IMR-90 (cell line): ENCODE measurements around the gene KCNIP1. TPM values are rescaled to one million over a fixed set of nuclear protein-coding genes. Genes with fewer than 3 reads are reported as not detected.

Experiments used
- ATAC-seq: fragments of 200-7000 bp; cut with Tn5 transposase; 2 replicates; pipeline ENCODE4 v1.9.1; 2020; ENCODE audit warnings: low read depth, mild to moderate bottlenecking, moderate library complexity
- BruUV-seq: library from RNA; stranded (reverse); fragments of 400-500 nt; replicated peaks from 2 replicates; lab custom pipeline; 2021; lab: Mats Ljungman, UMichigan
- CTCF ChIA-PET: fragments of 300-600 bp; formaldehyde crosslinking; extraction: SDS; loops from one replicate; lab custom pipeline; 2021; ENCODE audit warnings: antibody characterized with exemption; lab: Yijun Ruan, JAX
- POLR2A ChIA-PET: fragments of 300-600 bp; sonication (Branson Sonifier 250); formaldehyde crosslinking; loops from one replicate; lab custom pipeline; 2022; ENCODE audit warnings: antibody characterized with exemption; ENCODE audit not compliant: unreplicated experiment; lab: Charles Lee
- DNase-seq: peaks from one replicate; pipeline ENCODE4 v3.0.0; 2013
- H2AFZ ChIP-seq: replicated peaks from 2 replicates; pipeline ENCODE3; 2013; ENCODE audit warnings: low read length, mild to moderate bottlenecking; ENCODE audit not compliant: poor library complexity
- H2AK5ac ChIP-seq: 2 replicates; pipeline ENCODE4 v1.6.1; 2013; ENCODE audit warnings: low read depth, low read length, inconsistent platforms
- H2AK9ac ChIP-seq: replicated peaks from 2 replicates; pipeline ENCODE3; 2013; ENCODE audit warnings: mild to moderate bottlenecking, low read depth, low read length, moderate library complexity; ENCODE audit not compliant: poor library complexity
- H2BK120ac ChIP-seq: 2 replicates; pipeline ENCODE4 v1.6.1; 2013; ENCODE audit warnings: low read depth, low read length, inconsistent platforms
- H2BK15ac ChIP-seq: 3 replicates; pipeline ENCODE4 v1.6.1; 2013; ENCODE audit warnings: low read depth, low read length, inconsistent platforms
- H2BK20ac ChIP-seq: 2 replicates; pipeline ENCODE4 v1.6.1; 2013; ENCODE audit warnings: low read depth, mild to moderate bottlenecking, inconsistent platforms, low read length, moderate library complexity
- H2BK5ac ChIP-seq: 2 replicates; pipeline ENCODE4 v1.6.1; 2013; ENCODE audit warnings: mild to moderate bottlenecking, low read depth, low read length, inconsistent platforms; ENCODE audit not compliant: poor library complexity, severe bottlenecking
- H3K14ac ChIP-seq: replicated peaks from 2 replicates; pipeline ENCODE4 v1.6.1; 2013; ENCODE audit warnings: low read depth, low read length, inconsistent platforms
- H3K18ac ChIP-seq: 2 replicates; pipeline ENCODE4 v1.6.1; 2013; ENCODE audit warnings: low read depth, low read length, control low read depth
- H3K23ac ChIP-seq: 2 replicates; pipeline ENCODE4 v1.6.1; 2013; ENCODE audit warnings: low read depth, low read length, inconsistent platforms
- H3K27ac ChIP-seq: 2 replicates; pipeline ENCODE4 v1.5.1; 2013; ENCODE audit warnings: mild to moderate bottlenecking, control low read depth, low read length; ENCODE audit not compliant: insufficient read depth
- H3K27me3 ChIP-seq: 2 replicates; pipeline ENCODE4 v1.6.1; 2013; ENCODE audit warnings: low read length; ENCODE audit not compliant: control insufficient read depth, insufficient read depth
- H3K36me3 ChIP-seq: 2 replicates; pipeline ENCODE4 v1.6.1; 2013; ENCODE audit warnings: low read length, mixed read lengths; ENCODE audit not compliant: control insufficient read depth, insufficient read depth
- H3K4ac ChIP-seq: 2 replicates; pipeline ENCODE4 v1.6.1; 2013; ENCODE audit warnings: low read depth, low read length, inconsistent platforms
- H3K4me1 ChIP-seq: 2 replicates; pipeline ENCODE4 v1.6.1; 2013; ENCODE audit warnings: low read length, mixed read lengths; ENCODE audit not compliant: control insufficient read depth, insufficient read depth
- H3K4me2 ChIP-seq: 2 replicates; pipeline ENCODE4 v1.6.1; 2013; ENCODE audit warnings: low read depth, mild to moderate bottlenecking, control low read depth, low read length, moderate library complexity
- H3K4me3 ChIP-seq: 2 replicates; pipeline ENCODE4 v1.5.1; 2013; ENCODE audit warnings: low read depth, mild to moderate bottlenecking, control low read depth, low read length, moderate library complexity; ENCODE audit not compliant: insufficient read depth
- H3K56ac ChIP-seq: 2 replicates; pipeline ENCODE4 v1.6.1; 2013; ENCODE audit warnings: low read length, inconsistent platforms; ENCODE audit not compliant: insufficient read depth; ENCODE audit errors: extremely low read depth
- H3K79me1 ChIP-seq, 2 experiments: 2 replicates each; pipeline ENCODE4 v1.6.1; 2013; ENCODE audit warnings: low read length in 2 of 2, inconsistent platforms in 1 of 2, low read depth in 1 of 2
- H3K9ac ChIP-seq: 2 replicates; pipeline ENCODE4 v1.6.1; 2013; ENCODE audit warnings: low read depth, low read length, control low read depth
- H3K9me1 ChIP-seq: 2 replicates; pipeline ENCODE4 v1.6.1; 2013; ENCODE audit warnings: low read length, inconsistent platforms; ENCODE audit not compliant: insufficient read depth
- H3K9me3 ChIP-seq: 2 replicates; pipeline ENCODE4 v1.6.1; 2013; ENCODE audit warnings: low read length; ENCODE audit not compliant: control insufficient read depth, insufficient read depth
- H4K20me1 ChIP-seq: 2 replicates; pipeline ENCODE4 v1.6.1; 2013; ENCODE audit warnings: low read length, inconsistent platforms; ENCODE audit not compliant: insufficient read depth
- H4K5ac ChIP-seq: 2 replicates; pipeline ENCODE4 v1.6.1; 2013; ENCODE audit warnings: mild to moderate bottlenecking, low read depth, low read length, control low read depth
- H4K8ac ChIP-seq, 2 experiments: 2 replicates each; pipeline ENCODE4 v1.6.1; 2013; ENCODE audit warnings: low read depth in 2 of 2, low read length in 2 of 2, control low read depth in 1 of 2, inconsistent platforms in 1 of 2
- H4K91ac ChIP-seq: 2 replicates; pipeline ENCODE4 v1.6.1; 2013; ENCODE audit warnings: low read depth, low read length, inconsistent platforms; ENCODE audit not compliant: insufficient read depth
- BHLHE40 ChIP-seq: fragments of 150-350 bp; IDR thresholded peaks from 2 replicates; pipeline ENCODE4 v1.6.1; 2016; ENCODE audit warnings: mild to moderate bottlenecking, low read depth, low read length
- CEBPB ChIP-seq: IDR thresholded peaks from 2 replicates; pipeline ENCODE4 v1.6.1; 2012; ENCODE audit warnings: low read depth, low read length, improper control_type of control experiment
- CHD1 ChIP-seq: IDR thresholded peaks from 2 replicates; pipeline ENCODE4 v1.6.1; 2012; ENCODE audit warnings: low read depth, low read length, improper control_type of control experiment
- CTCF ChIP-seq: conservative IDR thresholded peaks from 2 replicates; pipeline ENCODE4 v1.5.1; 2012; ENCODE audit warnings: mild to moderate bottlenecking, low read depth, low read length, improper control_type of control experiment
- ELK1 ChIP-seq: fragments of 150-350 bp; IDR thresholded peaks from 2 replicates; pipeline ENCODE4 v1.6.1; 2016; ENCODE audit warnings: low read depth, mild to moderate bottlenecking, low read length, moderate library complexity, borderline replicate concordance
- MAFK ChIP-seq: IDR thresholded peaks from 2 replicates; pipeline ENCODE4 v1.6.1; 2012; ENCODE audit warnings: low read depth, low read length, improper control_type of control experiment
- MAZ ChIP-seq: IDR thresholded peaks from 2 replicates; pipeline ENCODE4 v1.6.1; 2012; ENCODE audit warnings: low read depth, mild to moderate bottlenecking, low read length, improper control_type of control experiment, moderate library complexity, borderline replicate concordance
- MXI1 ChIP-seq: IDR thresholded peaks from 2 replicates; pipeline ENCODE4 v1.6.1; 2012; ENCODE audit warnings: low read depth, mild to moderate bottlenecking, low read length, moderate library complexity, borderline replicate concordance
- NFE2L2 ChIP-seq: fragments of 150-350 bp; IDR thresholded peaks from 2 replicates; pipeline ENCODE4 v1.6.1; 2016; ENCODE audit warnings: low read depth, mild to moderate bottlenecking, low read length
- POLR2A ChIP-seq: IDR thresholded peaks from 2 replicates; pipeline ENCODE4 v1.6.1; 2012; ENCODE audit warnings: mild to moderate bottlenecking, low read depth, low read length
- RAD21 ChIP-seq: IDR thresholded peaks from 2 replicates; pipeline ENCODE4 v1.6.1; 2012; ENCODE audit warnings: low read length, improper control_type of control experiment
- RCOR1 ChIP-seq: IDR thresholded peaks from 2 replicates; pipeline ENCODE4 v1.6.1; 2012; ENCODE audit warnings: mild to moderate bottlenecking, low read length, improper control_type of control experiment; ENCODE audit not compliant: insufficient replicate concordance
- RFX5 ChIP-seq: IDR thresholded peaks from 2 replicates; pipeline ENCODE4 v1.8.0; 2012; ENCODE audit warnings: low read depth, mild to moderate bottlenecking, low read length, moderate library complexity
- SMC3 ChIP-seq: fragments of 150-350 bp; IDR thresholded peaks from 2 replicates; pipeline ENCODE4 v1.6.1; 2016; ENCODE audit warnings: low read depth, mild to moderate bottlenecking, antibody characterized with exemption, low read length, moderate library complexity
- USF2 ChIP-seq: fragments of 150-350 bp; IDR thresholded peaks from 2 replicates; pipeline ENCODE4 v1.6.1; 2017; ENCODE audit warnings: mild to moderate bottlenecking, antibody characterized with exemption, low read length, low read depth
- WGBS, 2 experiments: methylation state at CpG; one replicate each; pipeline versions ENCODE4 v1.1.5 to v1.1.7; 2013; ENCODE audit warnings: missing lambda C conversion rate in 2 of 2; ENCODE audit not compliant: insufficient read length in 1 of 2; ENCODE audit errors: extremely low coverage in 2 of 2; 5-methylcytosine and 5-hydroxymethylcytosine counted together
- dilution Hi-C: fragments of 300-500 bp; cut with HindIII; formaldehyde crosslinking; loops from one replicate; pipeline ENCODE4 v1.14.3; 2018; ENCODE audit warnings: low sequenced_read_pairs; ENCODE audit not compliant: unreplicated experiment
- in situ Hi-C: fragments of 300-500 bp; cut with MboI; formaldehyde crosslinking; loops from 3 replicates; pipeline ENCODE4 v1.14.3; 2019; ENCODE audit warnings: low sequenced_read_pairs, inconsistent platforms, mixed read lengths
- intact Hi-C: fragments of 100-400 bp; cut with micrococcal nuclease; formaldehyde crosslinking; loops from 2 replicates; pipeline ENCODE4 v1.10.0; 2022
- polyA plus RNA-seq, 3 experiments: library from polyadenylated mRNA; depleted of rRNA; stranded (reverse); fragments of >200 nt; gene quantifications; 2 replicates each; pipeline ENCODE4 v1.2.3, GENCODE V29; 2012; ENCODE audit warnings: low replicate concordance in 1 of 3
- total RNA-seq: library from RNA; depleted of rRNA; stranded (reverse); fragments of >200 nt; gene quantifications from 2 replicates; pipeline ENCODE4 v1.2.3, GENCODE V29; 2012

Gene KCNIP1
- total and polyA plus RNA-seq, 2 of the 4 experiments (the other 2 are of a cell fraction): not detected

GRCh38 chr5:170509348-170509660 lies 5.5 kb downstream of the KCNIP1 start:
- Histone ChIP-seq H3K14ac (no peak overlapping the region), H3K23ac (no peak overlapping the region), H2BK5ac (no peak overlapping the region), H2BK15ac (no peak overlapping the region), H3K9me1 (no peaks in the 10 kb centered on the region), H3K4me3 (no peak overlapping the region), H2AK5ac (no peak overlapping the region), H3K36me3 (no peaks in the 10 kb centered on the region), H2AK9ac (no peak overlapping the region), H4K5ac (no peak overlapping the region), H3K27me3 (peaks cover 17% of the 10 kb centered on the region), H3K27ac (no peak overlapping the region), H2BK120ac (no peak overlapping the region), H4K20me1 (no peaks in the 10 kb centered on the region), H4K8ac (no peak overlapping the region), H3K4me2 (no peak overlapping the region), H3K18ac (no peak overlapping the region), H3K56ac (no peak overlapping the region), H3K4ac (no peak overlapping the region), H3K4me1 (no peaks in the 10 kb centered on the region), H3K9me3 (no peaks in the 10 kb centered on the region), H2AFZ (no peak overlapping the region), H3K9ac (no peak overlapping the region), H2BK20ac (no peak overlapping the region), H3K79me1 (no peaks in the 10 kb centered on the region), H4K91ac (no peak overlapping the region)
- dilution Hi-C loops (no loop called here), in situ Hi-C loops (no loop called here), intact Hi-C loops (no loop called here)
- ChIA-PET POLR2A (no interaction called here), CTCF (no interaction called here)
- DNase-seq (no peak), ATAC-seq (no peak)
- no TSS peak for BruUV-seq
- TF ChIP-seq RFX5 (no peak), BHLHE40 (no peak), POLR2A (no peak), MAFK (no peak), MAZ (no peak), CTCF (no peak), ELK1 (no peak), RCOR1 (no peak), NFE2L2 (no peak), RAD21 (no peak), USF2 (no peak), CHD1 (no peak), MXI1 (no peak), CEBPB (no peak), SMC3 (no peak)
- WGBS, 2 experiments: no CpG with 5 or more reads among the region's 1 CpG
